Ishikawa (cell line): ENCODE measurements around the gene WBP2.
A peak's percentile ranks its signal among the peaks of the same experiment; 100 is the strongest.

Source experiments
- CEBPB ChIP-seq: IDR thresholded peaks from 2 replicates; pipeline ENCODE4 v1.6.1; 2012
- CREB1 ChIP-seq: IDR thresholded peaks from 2 replicates; pipeline ENCODE4 v1.6.1; 2012; ENCODE audit warnings: low read depth
- EGR1 ChIP-seq: IDR thresholded peaks from 2 replicates; pipeline ENCODE4 v1.6.1; 2012
- EP300 ChIP-seq: IDR thresholded peaks from 2 replicates; pipeline ENCODE4 v1.6.1; 2012; ENCODE audit warnings: borderline replicate concordance
- FOXM1 ChIP-seq: IDR thresholded peaks from 2 replicates; pipeline ENCODE4 v1.6.1; 2012; ENCODE audit warnings: low read depth, borderline replicate concordance
- NFIC ChIP-seq: IDR thresholded peaks from 2 replicates; pipeline ENCODE4 v1.6.1; 2012
- RAD21 ChIP-seq: IDR thresholded peaks from 2 replicates; pipeline ENCODE4 v1.6.1; 2012; ENCODE audit warnings: low read depth
- TAF1 ChIP-seq: IDR thresholded peaks from 2 replicates; pipeline ENCODE4 v1.6.1; 2012; ENCODE audit warnings: low read depth, mild to moderate bottlenecking
- TCF12 ChIP-seq: IDR thresholded peaks from 2 replicates; pipeline ENCODE4 v1.6.1; 2012; ENCODE audit warnings: low read depth
- TEAD4 ChIP-seq: IDR thresholded peaks from 2 replicates; pipeline ENCODE4 v1.6.1; 2012
- YY1 ChIP-seq: IDR thresholded peaks from 2 replicates; pipeline ENCODE4 v1.6.1; 2012; ENCODE audit warnings: low read depth
- ZBTB7A ChIP-seq: IDR thresholded peaks from 2 replicates; pipeline ENCODE4 v1.6.1; 2012; ENCODE audit warnings: low read depth
- TF ChIP-seq, protein P1 (sequence below): IDR thresholded peaks from 2 replicates; pipeline ENCODE4 v1.6.1; 2012
- TF ChIP-seq, protein P2 (sequence below): IDR thresholded peaks from 2 replicates; pipeline ENCODE4 v1.6.1; 2012; ENCODE audit warnings: low read depth, mild to moderate bottlenecking
- TF ChIP-seq, protein P3 (sequence below): IDR thresholded peaks from 2 replicates; pipeline ENCODE4 v1.6.1; 2012

WBP2 gene

DNA sequence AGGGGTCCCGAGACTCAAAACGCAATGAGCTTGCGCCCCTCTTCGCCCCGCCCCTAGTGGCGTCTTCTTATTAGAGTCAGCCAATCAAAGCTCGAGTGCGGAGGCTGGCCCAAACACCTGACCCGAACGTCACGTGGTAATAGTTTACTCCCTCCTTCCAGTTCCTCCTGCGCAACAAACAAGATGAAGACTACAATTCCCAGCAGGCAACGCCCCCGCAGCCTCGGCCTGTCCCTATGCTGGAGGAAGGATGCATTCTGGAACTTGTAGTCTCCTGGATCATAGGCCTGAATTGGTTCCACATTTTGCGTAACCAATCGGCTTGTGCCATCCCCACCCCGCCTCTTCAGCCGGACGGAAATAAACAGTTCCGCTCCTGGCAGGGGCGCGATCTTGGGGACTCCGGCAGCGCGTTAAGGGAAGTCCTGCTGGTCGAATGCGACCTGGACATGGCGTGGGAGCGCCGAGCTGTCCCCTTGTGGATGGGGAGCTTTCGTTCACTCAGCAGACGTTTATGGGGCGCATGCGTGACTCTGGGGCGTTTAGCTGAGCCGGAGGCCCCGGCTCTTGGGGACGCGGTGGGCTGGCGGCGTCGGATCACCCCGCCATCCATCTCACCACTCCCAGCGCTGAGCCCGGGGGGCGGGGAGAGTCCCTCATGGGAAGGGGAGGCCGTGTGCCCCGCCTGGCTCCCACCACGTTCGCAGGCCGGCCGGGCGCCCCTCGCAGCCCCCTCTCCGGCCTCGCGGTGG lies at the start of gene WBP2:
TSS of gene WBP2 (minus strand) at position 26 of the 752 bp plus-strand sequence. CDS start 38 bp downstream, outside the sequence.
- TF ChIP-seq CREB1, result peak; percentile 60; the same call in 1 of the 2 replicates
- TF ChIP-seq CEBPB, result peak; percentile 22; the same call in 1 of the 2 replicates
- TF ChIP-seq TAF1, result peak; percentile 73
- TF ChIP-seq FOXM1, result no peak; the same call in 1 of the 2 replicates
- TF ChIP-seq TEAD4, result no peak; the same call in 1 of the 2 replicates
- TF ChIP-seq NFIC, result no peak; the same call in 1 of the 2 replicates
- TF ChIP-seq TCF12, result 0 out of 2 replicates have a peak, but pooled peaks have one; percentile 28
- TF ChIP-seq, protein P1, sequence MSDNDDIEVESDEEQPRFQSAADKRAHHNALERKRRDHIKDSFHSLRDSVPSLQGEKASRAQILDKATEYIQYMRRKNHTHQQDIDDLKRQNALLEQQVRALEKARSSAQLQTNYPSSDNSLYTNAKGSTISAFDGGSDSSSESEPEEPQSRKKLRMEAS, result peak; percentile 88
- TF ChIP-seq, protein P2, sequence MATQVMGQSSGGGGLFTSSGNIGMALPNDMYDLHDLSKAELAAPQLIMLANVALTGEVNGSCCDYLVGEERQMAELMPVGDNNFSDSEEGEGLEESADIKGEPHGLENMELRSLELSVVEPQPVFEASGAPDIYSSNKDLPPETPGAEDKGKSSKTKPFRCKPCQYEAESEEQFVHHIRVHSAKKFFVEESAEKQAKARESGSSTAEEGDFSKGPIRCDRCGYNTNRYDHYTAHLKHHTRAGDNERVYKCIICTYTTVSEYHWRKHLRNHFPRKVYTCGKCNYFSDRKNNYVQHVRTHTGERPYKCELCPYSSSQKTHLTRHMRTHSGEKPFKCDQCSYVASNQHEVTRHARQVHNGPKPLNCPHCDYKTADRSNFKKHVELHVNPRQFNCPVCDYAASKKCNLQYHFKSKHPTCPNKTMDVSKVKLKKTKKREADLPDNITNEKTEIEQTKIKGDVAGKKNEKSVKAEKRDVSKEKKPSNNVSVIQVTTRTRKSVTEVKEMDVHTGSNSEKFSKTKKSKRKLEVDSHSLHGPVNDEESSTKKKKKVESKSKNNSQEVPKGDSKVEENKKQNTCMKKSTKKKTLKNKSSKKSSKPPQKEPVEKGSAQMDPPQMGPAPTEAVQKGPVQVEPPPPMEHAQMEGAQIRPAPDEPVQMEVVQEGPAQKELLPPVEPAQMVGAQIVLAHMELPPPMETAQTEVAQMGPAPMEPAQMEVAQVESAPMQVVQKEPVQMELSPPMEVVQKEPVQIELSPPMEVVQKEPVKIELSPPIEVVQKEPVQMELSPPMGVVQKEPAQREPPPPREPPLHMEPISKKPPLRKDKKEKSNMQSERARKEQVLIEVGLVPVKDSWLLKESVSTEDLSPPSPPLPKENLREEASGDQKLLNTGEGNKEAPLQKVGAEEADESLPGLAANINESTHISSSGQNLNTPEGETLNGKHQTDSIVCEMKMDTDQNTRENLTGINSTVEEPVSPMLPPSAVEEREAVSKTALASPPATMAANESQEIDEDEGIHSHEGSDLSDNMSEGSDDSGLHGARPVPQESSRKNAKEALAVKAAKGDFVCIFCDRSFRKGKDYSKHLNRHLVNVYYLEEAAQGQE, result no peak
- no peak for TF ChIP-seq ZBTB7A
- peak; percentile 34; the same call in 1 of the 2 replicates for TF ChIP-seq RAD21
- peak; percentile 99 for TF ChIP-seq EGR1
- TF ChIP-seq, protein P3, sequence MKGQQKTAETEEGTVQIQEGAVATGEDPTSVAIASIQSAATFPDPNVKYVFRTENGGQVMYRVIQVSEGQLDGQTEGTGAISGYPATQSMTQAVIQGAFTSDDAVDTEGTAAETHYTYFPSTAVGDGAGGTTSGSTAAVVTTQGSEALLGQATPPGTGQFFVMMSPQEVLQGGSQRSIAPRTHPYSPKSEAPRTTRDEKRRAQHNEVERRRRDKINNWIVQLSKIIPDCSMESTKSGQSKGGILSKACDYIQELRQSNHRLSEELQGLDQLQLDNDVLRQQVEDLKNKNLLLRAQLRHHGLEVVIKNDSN, result peak; percentile 98
- TF ChIP-seq YY1, result 0 out of 2 replicates have a peak, but pooled peaks have one; percentile 30
- TF ChIP-seq EP300, result no peak

DNA sequence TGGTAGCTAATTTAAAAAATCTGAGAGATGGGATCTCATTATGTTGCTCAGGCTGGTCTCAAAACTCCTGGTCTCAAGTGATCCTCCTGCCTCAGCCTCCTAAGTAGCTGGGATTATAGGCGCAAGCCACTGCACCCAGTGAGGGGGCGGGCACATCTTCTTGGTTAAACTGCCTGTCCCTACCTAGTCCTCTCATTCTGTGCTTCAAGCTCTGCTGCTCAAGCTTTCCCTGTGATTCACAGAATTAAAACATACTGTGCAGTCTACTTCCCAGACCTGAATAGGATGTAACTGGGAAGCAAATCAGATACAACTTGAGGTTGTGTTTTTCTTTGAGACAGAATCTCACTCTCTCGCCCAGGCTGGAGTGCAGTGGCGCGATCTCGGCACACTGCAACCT lies 47.3 kb upstream of the WBP2 start:
- TF ChIP-seq RAD21 (no peak), EP300 (no peak), EGR1 (no peak), NFIC (no peak), TEAD4 (no peak), CREB1 (no peak), TCF12 (no peak), TAF1 (no peak), ZBTB7A (no peak), FOXM1 (no peak), CEBPB (no peak), YY1 (no peak)
- TF ChIP-seq, protein P1, result no peak
- TF ChIP-seq, protein P2, result no peak
- TF ChIP-seq, protein P3, result no peak

DNA sequence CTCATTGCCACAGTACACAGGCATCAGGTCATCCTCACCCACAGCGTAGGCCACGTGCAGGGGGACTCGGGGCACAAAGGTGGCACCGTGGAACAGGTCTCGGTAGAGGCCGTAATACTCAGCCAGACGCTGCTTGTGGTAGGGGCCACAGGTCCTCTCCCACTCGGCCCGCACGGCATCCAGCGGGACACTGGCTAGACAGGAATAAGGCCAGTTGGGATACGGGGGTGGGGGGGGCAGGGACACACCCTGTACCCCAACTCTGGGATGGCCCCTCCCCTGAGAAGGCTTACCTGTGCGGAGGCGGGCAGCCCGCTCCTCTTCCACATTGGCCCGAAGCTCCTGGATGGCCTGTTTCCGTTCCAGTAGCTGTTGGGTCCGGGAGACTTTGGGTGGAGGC lies 46.6 kb upstream of the WBP2 start:
- TF ChIP-seq CEBPB, result no peak
- TF ChIP-seq, protein P2, result no peak
- TF ChIP-seq ZBTB7A, result no peak
- no peak for TF ChIP-seq TAF1
- TF ChIP-seq NFIC, result no peak
- TF ChIP-seq TEAD4, result no peak
- TF ChIP-seq, protein P3, result no peak
- no peak for TF ChIP-seq EP300
- TF ChIP-seq, protein P1, result no peak
- TF ChIP-seq RAD21, result no peak
- TF ChIP-seq CREB1, result no peak
